ENCODE results near the gene SMTNL2. TPM values are rescaled to one million over a fixed set of nuclear protein-coding genes. Genes with fewer than 3 reads are reported as not detected.
A peak's percentile ranks its signal among the peaks of the same experiment; 100 is the strongest.

Gene SMTNL2
- total RNA-seq, 2 donors from 2014 or later, result 0.51 to 0.79 TPM

DNA sequence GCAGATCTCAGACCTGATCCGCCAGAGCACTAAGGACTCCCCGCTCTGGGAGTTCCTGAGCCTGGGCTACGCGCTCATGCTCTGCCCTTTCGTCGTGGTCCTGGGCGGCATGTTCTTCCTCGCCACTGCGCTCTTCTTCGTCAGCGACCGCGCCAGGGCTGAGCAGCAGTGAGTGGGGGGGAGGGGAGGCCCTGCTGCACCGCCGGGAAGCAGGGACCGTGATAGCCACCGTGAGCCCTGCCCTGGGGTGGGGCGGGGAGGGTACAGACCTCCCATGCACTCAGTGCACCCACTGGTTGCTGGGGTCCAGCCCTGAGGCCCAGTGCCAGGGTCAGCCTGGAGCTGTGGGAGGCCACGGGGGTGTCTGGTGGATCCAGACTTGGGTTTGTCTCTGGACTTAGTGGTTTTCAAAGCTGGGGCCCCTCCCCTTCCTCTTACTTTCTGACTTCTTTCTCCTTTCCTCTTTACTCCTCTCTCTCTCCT, 48.0 kb upstream of the SMTNL2 start:
- H3K27ac Mint-ChIP-seq, result no peak overlapping the region
- peaks cover 10% of the 10 kb centered on the region for H3K36me3 ChIP-seq (ENCODE audit: control insufficient read depth, insufficient read depth, low read length)
- H3K36me3 Mint-ChIP-seq (ENCODE audit: low read depth), result peaks cover 10% of the 10 kb centered on the region
- peaks cover 5% of the 10 kb centered on the region for H3K4me1 Mint-ChIP-seq
- WGBS, 2 experiments (ENCODE audit: insufficient coverage in 1 of 2, insufficient read length in 1 of 2), result 55 to 69% methylated on average over 5 to 19 of the region's 19 CpGs
- no peaks in the 10 kb centered on the region for H3K9me3 Mint-ChIP-seq
- H3K27me3 ChIP-seq (ENCODE audit: control insufficient read depth, insufficient read depth, low read length, poor library complexity, severe bottlenecking), result no peaks in the 10 kb centered on the region
- peak overlapping the region; percentile 9 for H3K4me3 Mint-ChIP-seq
- H3K27ac ChIP-seq (ENCODE audit: low read depth, low read length), result no peak overlapping the region
- TF ChIP-seq CTCF (conservative IDR thresholded peaks at IDR 0.05), result no peak
- H3K9me3 ChIP-seq (ENCODE audit: control insufficient read depth, low read length), result no peaks in the 10 kb centered on the region
- DNase-seq, result no peak
- peaks cover 28% of the 10 kb centered on the region for H3K27me3 Mint-ChIP-seq (ENCODE audit: insufficient read depth)
- no peak overlapping the region for H3K9ac ChIP-seq (ENCODE audit: extremely low read depth, low read length, poor library complexity, severe bottlenecking)
- H3K4me1 ChIP-seq (ENCODE audit: control insufficient read depth, insufficient read depth, low read length), result no peaks in the 10 kb centered on the region
- no peak overlapping the region for H3K4me3 ChIP-seq (ENCODE audit: low read length)

DNA sequence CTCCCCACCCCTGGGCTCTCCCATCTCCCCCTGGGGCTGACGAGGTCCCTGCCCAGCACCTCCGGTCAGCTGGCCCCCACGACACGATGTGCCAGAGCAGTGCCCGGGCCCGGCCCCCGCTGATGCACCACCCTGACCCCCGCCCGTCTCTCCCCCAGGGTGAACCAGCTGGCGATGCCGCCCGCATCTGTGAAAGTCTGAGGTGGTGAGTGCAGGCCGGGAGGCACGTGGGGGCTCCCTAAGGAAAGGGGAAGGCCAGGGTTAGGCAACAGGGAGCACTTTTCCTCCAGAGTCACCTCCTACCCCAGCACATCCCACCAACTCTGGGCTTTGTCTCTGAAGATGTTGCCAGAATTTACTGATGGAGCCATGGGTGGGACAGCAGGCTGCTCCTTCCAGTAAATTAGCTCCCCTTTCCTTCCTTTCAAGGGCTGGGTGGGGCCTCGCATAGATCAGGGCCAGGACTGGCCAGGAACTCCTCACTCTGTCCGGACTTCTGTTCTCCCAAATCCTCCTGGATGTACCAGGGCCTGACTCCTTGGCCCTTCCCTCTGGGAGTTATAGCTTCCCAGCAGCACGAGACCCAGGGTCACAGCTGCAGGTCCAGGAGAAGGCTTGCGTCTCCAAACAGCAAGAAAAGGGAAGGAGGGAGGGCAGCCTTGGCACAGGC, 47.5 kb upstream of the SMTNL2 start:
- Mint-ChIP-seq H3K9me3 (no peaks in the 10 kb centered on the region), H3K36me3 (ENCODE audit: low read depth) (peaks cover 14% of the 10 kb centered on the region), H3K4me3 (no peak overlapping the region), H3K27me3 (ENCODE audit: insufficient read depth) (peaks cover 22% of the 10 kb centered on the region), H3K27ac (no peak overlapping the region), H3K4me1 (peaks cover 5% of the 10 kb centered on the region)
- no peak for TF ChIP-seq CTCF (conservative IDR thresholded peaks at IDR 0.05)
- Histone ChIP-seq H3K9ac (ENCODE audit: extremely low read depth, low read length, poor library complexity, severe bottlenecking) (no peak overlapping the region), H3K9me3 (ENCODE audit: control insufficient read depth, low read length) (no peaks in the 10 kb centered on the region), H3K4me1 (ENCODE audit: control insufficient read depth, insufficient read depth, low read length) (no peaks in the 10 kb centered on the region), H3K4me3 (ENCODE audit: low read length) (no peak overlapping the region), H3K27ac (ENCODE audit: low read depth, low read length) (no peak overlapping the region), H3K27me3 (ENCODE audit: control insufficient read depth, insufficient read depth, low read length, poor library complexity, severe bottlenecking) (no peaks in the 10 kb centered on the region), H3K36me3 (ENCODE audit: control insufficient read depth, insufficient read depth, low read length) (peaks cover 16% of the 10 kb centered on the region)
- DNase-seq, result peak; percentile 60
- WGBS, 2 experiments (ENCODE audit: insufficient coverage in 1 of 2, insufficient read length in 1 of 2), result 70 to 86% methylated on average over 6 to 18 of the region's 18 CpGs

DNA sequence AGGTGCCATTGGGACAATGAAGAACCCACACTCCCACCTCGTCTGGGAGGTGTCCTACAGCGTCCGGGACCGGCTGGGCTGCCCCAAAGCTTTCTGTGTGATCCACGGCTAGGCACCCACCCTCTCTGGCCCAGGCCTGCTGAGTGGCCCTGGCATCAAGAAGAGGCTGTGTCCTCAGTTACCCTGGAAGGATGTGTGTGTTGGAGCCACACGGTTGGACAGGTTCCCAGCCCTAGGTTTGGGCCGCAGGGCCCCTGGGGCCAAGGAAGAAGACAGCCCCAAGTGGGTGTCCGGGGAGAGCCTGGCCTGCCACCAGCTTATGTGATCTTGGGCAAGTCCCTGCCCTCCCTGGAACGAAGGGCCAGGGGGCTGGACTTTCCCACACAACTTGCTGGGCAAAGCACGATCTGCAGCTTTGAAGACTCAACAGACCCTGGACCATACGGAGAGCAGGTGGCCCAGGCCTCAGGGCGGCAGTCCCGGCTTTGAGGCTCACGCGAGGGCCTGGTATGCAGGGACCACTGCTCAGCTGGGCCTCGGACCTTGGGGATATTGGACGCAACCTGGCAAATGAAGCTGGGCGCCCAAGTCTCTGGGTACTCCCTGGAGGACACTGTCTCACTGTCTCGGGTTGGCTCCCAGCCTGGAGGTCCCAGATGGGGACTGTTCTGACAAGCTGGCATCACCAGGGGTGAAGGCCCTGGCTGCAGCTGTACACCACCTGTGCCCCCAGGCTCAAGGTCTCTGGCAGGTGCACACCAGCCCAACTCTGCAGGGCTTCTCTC, 46.7 kb upstream of the SMTNL2 start:
- no peak for TF ChIP-seq CTCF (conservative IDR thresholded peaks at IDR 0.05)
- Histone ChIP-seq H3K36me3 (ENCODE audit: control insufficient read depth, insufficient read depth, low read length) (peaks cover 23% of the 10 kb centered on the region), H3K27me3 (ENCODE audit: control insufficient read depth, insufficient read depth, low read length, poor library complexity, severe bottlenecking) (no peaks in the 10 kb centered on the region), H3K4me3 (ENCODE audit: low read length) (no peak overlapping the region), H3K9me3 (ENCODE audit: control insufficient read depth, low read length) (no peaks in the 10 kb centered on the region), H3K27ac (ENCODE audit: low read depth, low read length) (no peak overlapping the region), H3K4me1 (ENCODE audit: control insufficient read depth, insufficient read depth, low read length) (no peaks in the 10 kb centered on the region), H3K9ac (ENCODE audit: extremely low read depth, low read length, poor library complexity, severe bottlenecking) (no peak overlapping the region)
- DNase-seq, result no peak
- WGBS, 2 experiments (ENCODE audit: insufficient coverage in 1 of 2, insufficient read length in 1 of 2), result 88 to 98% methylated on average over 13 to 19 of the region's 19 CpGs
- Mint-ChIP-seq H3K36me3 (ENCODE audit: low read depth) (peaks cover 20% of the 10 kb centered on the region), H3K27ac (no peak overlapping the region), H3K4me1 (peaks cover 5% of the 10 kb centered on the region), H3K4me3 (no peak overlapping the region), H3K9me3 (no peaks in the 10 kb centered on the region), H3K27me3 (ENCODE audit: insufficient read depth) (peaks cover 14% of the 10 kb centered on the region)
